Liver (tissue), 2 donors: ENCODE measurements around the gene IDE.

Source experiments
- GABPA ChIP-seq, 2 donors: IDR thresholded peaks in 1 of 2; conservative IDR thresholded peaks in 1 of 2; 2 replicates each; pipeline ENCODE4 v1.6.1; 2016; ENCODE audit warnings: antibody characterized with exemption in 2 of 2, mild to moderate bottlenecking in 1 of 2, moderate library complexity in 1 of 2
- JUND ChIP-seq, 2 donors: IDR thresholded peaks; 2 replicates each; pipeline ENCODE4 v1.6.1; 2016; ENCODE audit warnings: antibody characterized with exemption in 2 of 2
- donor health status: healthy.

DNA sequence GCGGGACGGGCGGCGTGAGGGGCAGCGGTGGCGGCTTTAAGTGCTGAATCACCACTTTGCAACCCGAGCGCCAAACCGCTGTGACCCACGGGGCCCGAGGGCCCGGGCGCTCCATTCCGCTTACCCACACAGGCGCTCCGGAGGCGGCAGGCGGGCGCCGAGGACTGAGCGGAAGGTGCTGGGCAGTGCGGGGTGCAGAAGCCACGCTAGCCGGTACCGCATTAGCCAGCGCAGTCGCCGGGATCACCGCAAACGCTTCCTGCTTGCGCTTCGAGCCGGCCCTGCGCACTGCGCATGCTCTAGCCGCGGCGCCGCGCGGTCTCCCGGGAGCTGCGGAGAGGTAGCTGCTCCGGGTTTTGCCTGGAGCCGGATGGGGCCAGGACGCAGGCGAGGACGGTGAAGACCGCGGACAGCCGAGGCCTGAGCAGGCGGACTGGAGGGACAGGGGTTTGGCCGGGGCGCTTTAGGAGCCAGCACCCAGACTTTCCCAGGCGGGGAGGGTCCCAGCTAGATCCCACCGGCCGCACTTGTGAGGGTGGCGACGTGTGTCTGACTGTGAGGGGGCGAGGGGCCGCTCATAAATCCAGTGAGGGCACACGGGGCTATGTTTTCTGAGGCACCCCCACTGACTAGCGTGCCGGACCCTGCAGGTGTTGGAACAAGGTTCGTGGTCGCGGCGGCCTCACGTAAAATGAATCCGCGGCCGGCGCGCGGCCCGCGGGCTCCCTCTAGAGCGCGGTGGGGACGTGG is at the start of gene IDE:
- TF ChIP-seq GABPA (IDR thresholded peaks at IDR 0.05 in 1 of 2, conservative IDR thresholded peaks at IDR 0.05 in 1 of 2) (peak in 1 of 2 donors; percentile 30), JUND (IDR thresholded peaks at IDR 0.05) (no peak)
